Tibial nerve (tissue), 4 donors: ENCODE data around the gene XRN2.
"Not testable (repeated sequence)": the region's sequence is repeated elsewhere in the genome, so short reads cannot be mapped to it uniquely, and the experiment has no call there.

Source experiments
- EP300 ChIP-seq, 2 donors: sonication (generic); formaldehyde crosslinking; IDR thresholded peaks; one replicate each; pipeline ENCODE4 v1.6.1; 2017; ENCODE audit warnings: antibody characterized with exemption in 2 of 2, mild to moderate bottlenecking in 1 of 2
- POLR2A ChIP-seq, 2 donors: fragments of 450-650 bp; IDR thresholded peaks; one replicate each; pipeline ENCODE4 v1.6.1; 2017; ENCODE audit warnings: antibody characterized with exemption in 2 of 2, mild to moderate bottlenecking in 2 of 2, moderate library complexity in 2 of 2
- TF ChIP-seq, protein P1 (sequence below), 5 experiments: fragments of 200-600 bp in 3 of 5; fragments of 450-650 bp in 2 of 5; sonication (generic) in 3 of 5; IDR thresholded peaks; one replicate each; pipeline ENCODE4 v1.5.1; 2016 to 2019; ENCODE audit warnings: antibody characterized with exemption in 5 of 5, mild to moderate bottlenecking in 3 of 5, moderate library complexity in 2 of 5

DNA sequence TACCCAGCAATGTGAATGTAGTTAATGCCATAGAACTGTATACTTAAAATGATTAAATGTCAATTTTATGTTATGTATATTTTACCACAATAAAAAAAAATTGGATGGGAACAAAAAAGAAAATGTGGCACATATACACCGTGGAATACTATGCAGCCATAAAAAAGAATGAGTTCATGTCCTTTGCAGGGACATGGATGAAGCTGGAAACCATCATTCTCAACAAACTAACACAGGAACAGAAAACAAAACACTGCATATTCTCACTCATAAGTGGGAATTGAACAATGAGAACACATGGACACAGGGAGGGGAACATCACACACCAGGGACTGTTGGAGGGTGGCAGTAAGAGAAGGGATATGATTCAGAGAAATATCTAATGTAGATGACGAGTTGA, 116.0 kb downstream of the XRN2 start:
- TF ChIP-seq, protein P1, sequence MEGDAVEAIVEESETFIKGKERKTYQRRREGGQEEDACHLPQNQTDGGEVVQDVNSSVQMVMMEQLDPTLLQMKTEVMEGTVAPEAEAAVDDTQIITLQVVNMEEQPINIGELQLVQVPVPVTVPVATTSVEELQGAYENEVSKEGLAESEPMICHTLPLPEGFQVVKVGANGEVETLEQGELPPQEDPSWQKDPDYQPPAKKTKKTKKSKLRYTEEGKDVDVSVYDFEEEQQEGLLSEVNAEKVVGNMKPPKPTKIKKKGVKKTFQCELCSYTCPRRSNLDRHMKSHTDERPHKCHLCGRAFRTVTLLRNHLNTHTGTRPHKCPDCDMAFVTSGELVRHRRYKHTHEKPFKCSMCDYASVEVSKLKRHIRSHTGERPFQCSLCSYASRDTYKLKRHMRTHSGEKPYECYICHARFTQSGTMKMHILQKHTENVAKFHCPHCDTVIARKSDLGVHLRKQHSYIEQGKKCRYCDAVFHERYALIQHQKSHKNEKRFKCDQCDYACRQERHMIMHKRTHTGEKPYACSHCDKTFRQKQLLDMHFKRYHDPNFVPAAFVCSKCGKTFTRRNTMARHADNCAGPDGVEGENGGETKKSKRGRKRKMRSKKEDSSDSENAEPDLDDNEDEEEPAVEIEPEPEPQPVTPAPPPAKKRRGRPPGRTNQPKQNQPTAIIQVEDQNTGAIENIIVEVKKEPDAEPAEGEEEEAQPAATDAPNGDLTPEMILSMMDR (IDR thresholded peaks at IDR 0.05): not testable (repeated sequence)
- not testable (repeated sequence) for TF ChIP-seq POLR2A, EP300 (IDR thresholded peaks at IDR 0.05)
